ENCODE data around the gene CPNE9. TPM values are rescaled to one million over a fixed set of nuclear protein-coding genes. Genes with fewer than 3 reads are reported as not detected.

The CPNE9 gene
- total RNA-seq, 1 donor from 2014 or later = not detected

- TF ChIP-seq CTCF (IDR thresholded peaks at IDR 0.05) = no peak
- Mint-ChIP-seq H3K4me1 (ENCODE audit: low read depth) (peaks cover 38% of the 10 kb centered on the region), H3K36me3 (ENCODE audit: low read depth) (peaks cover 29% of the 10 kb centered on the region), H3K9me3 (ENCODE audit: low read depth) (no peaks in the 10 kb centered on the region), H3K4me3 (ENCODE audit: unreplicated experiment) (no peak overlapping the region), H3K27ac (ENCODE audit: unreplicated experiment) (peak overlapping the region; percentile 61), H3K27me3 (ENCODE audit: low read depth) (no peaks in the 10 kb centered on the region)
- no peak for DNase-seq (ENCODE audit: low spot score)
Measured at GRCh38 chr3:9746330-9746729, 42.7 kb downstream of the CPNE9 start.

- H3K4me3 Mint-ChIP-seq (ENCODE audit: unreplicated experiment) = no peak overlapping the region
- no peak overlapping the region for H3K27ac Mint-ChIP-seq (ENCODE audit: unreplicated experiment)
- no peaks in the 10 kb centered on the region for H3K27me3 Mint-ChIP-seq (ENCODE audit: low read depth)
- H3K36me3 Mint-ChIP-seq (ENCODE audit: low read depth) = peaks cover 35% of the 10 kb centered on the region
- H3K9me3 Mint-ChIP-seq (ENCODE audit: low read depth) = no peaks in the 10 kb centered on the region
- H3K4me1 Mint-ChIP-seq (ENCODE audit: low read depth) = peaks cover 45% of the 10 kb centered on the region
- TF ChIP-seq CTCF (IDR thresholded peaks at IDR 0.05) = no peak
- DNase-seq (ENCODE audit: low spot score) = no peak
Measured at GRCh38 chr3:9747267-9747666, 43.6 kb downstream of the CPNE9 start.

GRCh38 chr3:9748031-9748430, 44.4 kb downstream of the CPNE9 start:
- H3K4me3 Mint-ChIP-seq (ENCODE audit: unreplicated experiment) = no peak overlapping the region
- H3K27ac Mint-ChIP-seq (ENCODE audit: unreplicated experiment) = peak overlapping the region; percentile 59
- no peak for DNase-seq (ENCODE audit: low spot score)
- H3K27me3 Mint-ChIP-seq (ENCODE audit: low read depth) = no peaks in the 10 kb centered on the region
- H3K36me3 Mint-ChIP-seq (ENCODE audit: low read depth) = peaks cover 31% of the 10 kb centered on the region
- no peaks in the 10 kb centered on the region for H3K9me3 Mint-ChIP-seq (ENCODE audit: low read depth)
- TF ChIP-seq CTCF (IDR thresholded peaks at IDR 0.05) = no peak
- H3K4me1 Mint-ChIP-seq (ENCODE audit: low read depth) = peaks cover 45% of the 10 kb centered on the region

GRCh38 chr3:9749296-9749644, 45.6 kb downstream of the CPNE9 start:
- H3K36me3 Mint-ChIP-seq (ENCODE audit: low read depth) = peaks cover 26% of the 10 kb centered on the region

GRCh38 chr3:9749645-9750555, 46.3 kb downstream of the CPNE9 start, which contains the start of gene OGG1:
TSS of gene OGG1 (plus strand) at chr3:9749952. CDS start at chr3:9750287, 335 bp downstream.
- Mint-ChIP-seq H3K4me3 (ENCODE audit: unreplicated experiment) (peak within 1 kb of the TSS; percentile 96), H3K36me3 (ENCODE audit: low read depth) (peaks cover 25% of the 10 kb centered on the region), H3K27ac (ENCODE audit: unreplicated experiment) (peak within 1 kb of the TSS; percentile 96), H3K9me3 (ENCODE audit: low read depth) (no peaks in the 10 kb centered on the region), H3K27me3 (ENCODE audit: low read depth) (no peaks in the 10 kb centered on the region), H3K4me1 (ENCODE audit: low read depth) (peaks cover 50% of the 10 kb centered on the region)
- DNase-seq (ENCODE audit: low spot score) = peak; percentile 98
- TF ChIP-seq CTCF (IDR thresholded peaks at IDR 0.05) = no peak

More at GRCh38 chr3:9749296-9749644, 45.6 kb downstream of the CPNE9 start:
- H3K27me3 Mint-ChIP-seq (ENCODE audit: low read depth) = no peaks in the 10 kb centered on the region
- peak overlapping the region; percentile 96 for H3K27ac Mint-ChIP-seq (ENCODE audit: unreplicated experiment)
- DNase-seq (ENCODE audit: low spot score) = no peak
- no peaks in the 10 kb centered on the region for H3K9me3 Mint-ChIP-seq (ENCODE audit: low read depth)
- peak overlapping the region; percentile 96 for H3K4me3 Mint-ChIP-seq (ENCODE audit: unreplicated experiment)
- H3K4me1 Mint-ChIP-seq (ENCODE audit: low read depth) = peaks cover 45% of the 10 kb centered on the region
- peak; percentile 10 for TF ChIP-seq CTCF (IDR thresholded peaks at IDR 0.05)
